A673 (cell line): Measurements from ENCODE around the gene SRRT.

Experiments used
- EZH2 ChIP-seq: fragments of 200-600 bp; sonication (generic); IDR thresholded peaks from 2 replicates; pipeline ENCODE4 v1.6.1; 2017; ENCODE audit warnings: borderline replicate concordance, low read depth, mild to moderate bottlenecking, mixed read lengths, antibody characterized with exemption, low read length; ENCODE audit not compliant: poor library complexity, severe bottlenecking
- TF ChIP-seq, protein P1 (sequence below): fragments of 300-800, 200-600 bp; sonication (generic); conservative IDR thresholded peaks from 2 replicates; pipeline ENCODE4 v1.5.1; 2017; ENCODE audit warnings: low read depth, mild to moderate bottlenecking, antibody characterized with exemption, low read length, moderate library complexity, mixed read lengths

DNA sequence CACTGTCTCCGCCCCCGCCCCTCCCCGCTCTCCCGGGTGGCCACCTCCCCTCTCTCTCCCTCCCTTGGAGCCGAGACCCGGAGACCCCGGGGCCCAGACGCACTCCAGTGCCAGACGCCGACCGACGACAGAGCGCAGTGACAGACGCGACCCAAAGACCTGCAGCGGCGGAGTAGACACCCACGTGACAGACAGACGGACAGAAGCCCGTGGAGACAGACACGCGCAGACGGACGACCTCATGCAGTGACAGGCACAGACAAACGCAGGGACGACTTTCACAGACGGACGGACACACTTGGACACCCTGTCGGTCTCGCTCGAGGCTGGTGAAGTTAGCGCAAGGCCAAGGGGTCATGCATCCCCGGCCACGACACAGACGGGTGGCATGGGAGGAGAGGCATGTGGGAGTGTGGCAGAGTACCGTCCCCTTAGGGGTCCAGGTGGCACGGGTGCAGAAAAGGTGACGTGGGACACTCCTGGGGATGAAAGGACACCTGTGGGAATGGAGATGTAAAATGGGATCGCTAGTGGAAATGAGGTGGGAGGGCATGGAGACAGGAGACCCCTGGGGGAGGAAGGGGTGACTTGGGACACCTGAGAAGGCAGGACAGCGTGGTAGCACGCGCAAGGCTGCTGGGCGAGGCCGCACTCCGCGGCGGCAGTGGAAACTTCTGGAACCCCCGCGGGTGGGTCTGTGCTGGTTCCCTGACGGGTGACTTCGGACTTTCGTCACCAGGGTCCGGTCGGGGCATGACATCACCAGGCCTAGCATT, 21.2 kb downstream of the SRRT start:
- TF ChIP-seq, protein P1, sequence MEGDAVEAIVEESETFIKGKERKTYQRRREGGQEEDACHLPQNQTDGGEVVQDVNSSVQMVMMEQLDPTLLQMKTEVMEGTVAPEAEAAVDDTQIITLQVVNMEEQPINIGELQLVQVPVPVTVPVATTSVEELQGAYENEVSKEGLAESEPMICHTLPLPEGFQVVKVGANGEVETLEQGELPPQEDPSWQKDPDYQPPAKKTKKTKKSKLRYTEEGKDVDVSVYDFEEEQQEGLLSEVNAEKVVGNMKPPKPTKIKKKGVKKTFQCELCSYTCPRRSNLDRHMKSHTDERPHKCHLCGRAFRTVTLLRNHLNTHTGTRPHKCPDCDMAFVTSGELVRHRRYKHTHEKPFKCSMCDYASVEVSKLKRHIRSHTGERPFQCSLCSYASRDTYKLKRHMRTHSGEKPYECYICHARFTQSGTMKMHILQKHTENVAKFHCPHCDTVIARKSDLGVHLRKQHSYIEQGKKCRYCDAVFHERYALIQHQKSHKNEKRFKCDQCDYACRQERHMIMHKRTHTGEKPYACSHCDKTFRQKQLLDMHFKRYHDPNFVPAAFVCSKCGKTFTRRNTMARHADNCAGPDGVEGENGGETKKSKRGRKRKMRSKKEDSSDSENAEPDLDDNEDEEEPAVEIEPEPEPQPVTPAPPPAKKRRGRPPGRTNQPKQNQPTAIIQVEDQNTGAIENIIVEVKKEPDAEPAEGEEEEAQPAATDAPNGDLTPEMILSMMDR: no peak
- no peak for TF ChIP-seq EZH2
